Mesenchymal stem cell (in vitro differentiated cells and primary cell): ENCODE data around the gene OTOG.

Experiments
- DNase-seq: peaks from one replicate; pipeline ENCODE4 v3.0.0-alpha.2; 2013
- H2AFZ ChIP-seq: one replicate; pipeline ENCODE4 v1.6.1; 2013; ENCODE audit warnings: low read depth, mild to moderate bottlenecking, control low read depth, inconsistent platforms, low read length, moderate library complexity
- H2AK5ac ChIP-seq: 2 replicates; pipeline ENCODE4 v1.6.1; 2013; ENCODE audit warnings: low read length, moderate library complexity, mild to moderate bottlenecking, inconsistent platforms; ENCODE audit not compliant: severe bottlenecking
- H2BK120ac ChIP-seq: one replicate; pipeline ENCODE4 v1.6.1; 2013; ENCODE audit warnings: low read depth, mild to moderate bottlenecking, inconsistent platforms, low read length, moderate library complexity
- H2BK12ac ChIP-seq, 2 experiments: one replicate each; pipeline ENCODE4 v1.6.1; 2013; ENCODE audit warnings: inconsistent platforms in 2 of 2, low read length in 2 of 2, mild to moderate bottlenecking in 2 of 2, moderate library complexity in 2 of 2, control low read depth in 1 of 2
- H2BK15ac ChIP-seq: one replicate; pipeline ENCODE4 v1.6.1; 2013; ENCODE audit warnings: mild to moderate bottlenecking, low read depth, inconsistent platforms; ENCODE audit not compliant: poor library complexity, severe bottlenecking
- H2BK5ac ChIP-seq: 2 replicates; pipeline ENCODE4 v1.6.1; 2013; ENCODE audit warnings: low read depth, mild to moderate bottlenecking, low read length, control low read depth, inconsistent platforms; ENCODE audit not compliant: poor library complexity, severe bottlenecking
- H3K14ac ChIP-seq, 2 experiments: one replicate each; pipeline ENCODE4 v1.6.1; 2013; ENCODE audit warnings: inconsistent platforms in 2 of 2, low read length in 2 of 2, control low read depth in 1 of 2, mild to moderate bottlenecking in 1 of 2, moderate library complexity in 1 of 2
- H3K18ac ChIP-seq, 2 experiments: one replicate each; pipeline ENCODE4 v1.6.1; 2013; ENCODE audit warnings: inconsistent platforms in 2 of 2, low read length in 2 of 2, control low read depth in 1 of 2, low read depth in 1 of 2, mild to moderate bottlenecking in 1 of 2
- H3K23ac ChIP-seq, 2 experiments: one replicate each; pipeline ENCODE4 v1.6.1; 2013; ENCODE audit warnings: inconsistent platforms in 2 of 2, low read length in 2 of 2, mild to moderate bottlenecking in 2 of 2, moderate library complexity in 2 of 2, control low read depth in 1 of 2
- H3K27ac ChIP-seq: 2 replicates; pipeline ENCODE4 v1.5.1; 2013; ENCODE audit warnings: mild to moderate bottlenecking, moderate library complexity, low read length, control low read depth, inconsistent platforms; ENCODE audit not compliant: poor library complexity, severe bottlenecking
- H3K27me3 ChIP-seq, 2 experiments: 2 replicates each; pipeline versions ENCODE4 v1.6.1 to v1.7.0; 2013; ENCODE audit warnings: low read length in 2 of 2, mild to moderate bottlenecking in 2 of 2, moderate library complexity in 2 of 2, control low read depth in 1 of 2, inconsistent platforms in 1 of 2; ENCODE audit not compliant: control insufficient read depth in 1 of 2, insufficient read depth in 1 of 2
- H3K36me3 ChIP-seq, 2 experiments: 2 replicates each; pipeline versions ENCODE4 v1.6.1 to v1.7.0; 2013; ENCODE audit warnings: low read length in 2 of 2, control low read depth in 1 of 2, inconsistent platforms in 1 of 2, low read depth in 1 of 2, mild to moderate bottlenecking in 1 of 2; ENCODE audit not compliant: insufficient read depth in 2 of 2, control insufficient read depth in 1 of 2
- H3K4ac ChIP-seq, 2 experiments: one replicate each; pipeline ENCODE4 v1.6.1; 2013; ENCODE audit warnings: inconsistent platforms in 2 of 2, low read length in 2 of 2, mild to moderate bottlenecking in 2 of 2, moderate library complexity in 2 of 2, control low read depth in 1 of 2, low read depth in 1 of 2
- H3K4me1 ChIP-seq: 2 replicates; pipeline ENCODE4 v1.6.1; 2013; ENCODE audit warnings: low read depth, low read length, control low read depth; ENCODE audit not compliant: control insufficient read depth, insufficient read depth
- H3K4me2 ChIP-seq: 2 replicates; pipeline ENCODE4 v1.6.1; 2013; ENCODE audit warnings: low read length, mild to moderate bottlenecking, inconsistent platforms; ENCODE audit not compliant: poor library complexity, severe bottlenecking
- H3K4me3 ChIP-seq, 2 experiments: 2 replicates each; pipeline versions ENCODE4 v1.5.1 to v1.7.0; 2013; ENCODE audit warnings: low read length in 2 of 2, mild to moderate bottlenecking in 2 of 2, control low read depth in 1 of 2, low read depth in 1 of 2; ENCODE audit not compliant: insufficient read depth in 1 of 2
- H3K79me1 ChIP-seq: replicated peaks from 2 replicates; pipeline ENCODE4 v1.6.1; 2013; ENCODE audit warnings: mild to moderate bottlenecking, control low read depth, low read length, inconsistent platforms; ENCODE audit not compliant: poor library complexity, severe bottlenecking
- H3K9ac ChIP-seq: 2 replicates; pipeline ENCODE4 v1.7.0; 2013; ENCODE audit warnings: mild to moderate bottlenecking, low read length, moderate library complexity
- H3K9me3 ChIP-seq: 2 replicates; pipeline ENCODE4 v1.7.0; 2013; ENCODE audit warnings: mild to moderate bottlenecking, low read length; ENCODE audit not compliant: control insufficient read depth
- H4K8ac ChIP-seq: one replicate; pipeline ENCODE4 v1.6.1; 2013; ENCODE audit warnings: inconsistent platforms, mild to moderate bottlenecking, low read length, moderate library complexity
- H4K91ac ChIP-seq: one replicate; pipeline ENCODE4 v1.6.1; 2013; ENCODE audit warnings: mild to moderate bottlenecking, low read length, inconsistent platforms
- whole genome bisulfite sequencing: methylation state at CpG from one replicate; pipeline ENCODE4 v1.1.7; 2013; ENCODE audit warnings: mixed read lengths; 5-methylcytosine and 5-hydroxymethylcytosine counted together

Gene OTOG

GRCh38 chr11:17608821-17609220 lies 61.8 kb downstream of the OTOG start:
- Histone ChIP-seq H2AK5ac (no peak overlapping the region), H3K4me3 (no peak overlapping the region), H3K27ac (no peak overlapping the region), H2BK120ac (no peak overlapping the region), H3K4me1 (no peaks in the 10 kb centered on the region), H4K91ac (no peak overlapping the region), H3K14ac (peak overlapping the region in 1 of 2 experiments; percentile 61), H3K18ac (no peak overlapping the region), H3K79me1 (no peaks in the 10 kb centered on the region), H2AFZ (no peak overlapping the region), H3K4me2 (no peak overlapping the region), H2BK15ac (no peak overlapping the region), H3K4ac (no peak overlapping the region), H3K23ac (no peak overlapping the region), H3K9ac (no peak overlapping the region), H3K36me3 (no peaks in the 10 kb centered on the region), H3K9me3 (no peaks in the 10 kb centered on the region), H2BK12ac (no peak overlapping the region), H2BK5ac (no peak overlapping the region), H4K8ac (no peak overlapping the region), H3K27me3 (peaks cover 0 to 28% of the 10 kb centered on the region in 2 experiments)
- no peak for DNase-seq
- 80% methylated on average over 6 of the region's 6 CpGs for WGBS

GRCh38 chr11:17609291-17610084 lies 62.4 kb downstream of the OTOG start:
- Histone ChIP-seq H3K4me1 (no peaks in the 10 kb centered on the region), H2BK120ac (no peak overlapping the region), H3K4me3 (no peak overlapping the region), H3K36me3 (no peaks in the 10 kb centered on the region), H2BK12ac (no peak overlapping the region), H4K91ac (no peak overlapping the region), H2BK15ac (no peak overlapping the region), H2AFZ (no peak overlapping the region), H3K27ac (no peak overlapping the region), H3K14ac (no peak overlapping the region), H3K27me3 (peaks cover 0 to 35% of the 10 kb centered on the region in 2 experiments), H2AK5ac (no peak overlapping the region), H3K4ac (no peak overlapping the region), H3K4me2 (no peak overlapping the region), H2BK5ac (no peak overlapping the region), H4K8ac (no peak overlapping the region), H3K79me1 (no peaks in the 10 kb centered on the region), H3K9me3 (no peaks in the 10 kb centered on the region), H3K9ac (no peak overlapping the region), H3K23ac (no peak overlapping the region), H3K18ac (no peak overlapping the region)
- no peak for DNase-seq
- WGBS = 84% methylated on average over 12 of the region's 12 CpGs

GRCh38 chr11:17610085-17610894 lies 63.2 kb downstream of the OTOG start:
- Histone ChIP-seq H3K27me3 (peaks cover 0 to 43% of the 10 kb centered on the region in 2 experiments), H2BK5ac (no peak overlapping the region), H3K9ac (no peak overlapping the region), H3K79me1 (no peaks in the 10 kb centered on the region), H3K4me2 (no peak overlapping the region), H4K8ac (no peak overlapping the region), H2BK12ac (no peak overlapping the region), H3K23ac (no peak overlapping the region), H3K14ac (no peak overlapping the region), H2BK15ac (no peak overlapping the region), H3K36me3 (no peaks in the 10 kb centered on the region), H3K27ac (no peak overlapping the region), H3K4me3 (no peak overlapping the region), H2AFZ (no peak overlapping the region), H3K9me3 (no peaks in the 10 kb centered on the region), H2AK5ac (no peak overlapping the region), H4K91ac (no peak overlapping the region), H3K4ac (no peak overlapping the region), H2BK120ac (no peak overlapping the region), H3K4me1 (no peaks in the 10 kb centered on the region), H3K18ac (no peak overlapping the region)
- WGBS = 74% methylated on average over 17 of the region's 17 CpGs
- no peak for DNase-seq

GRCh38 chr11:17611049-17611448 lies 64.0 kb downstream of the OTOG start:
- no peak overlapping the region for H3K4me2 ChIP-seq
- H3K4ac ChIP-seq = no peak overlapping the region
- no peak overlapping the region for H2BK12ac ChIP-seq
- no peak overlapping the region for H3K18ac ChIP-seq
- H2BK5ac ChIP-seq = no peak overlapping the region
- H3K27me3 ChIP-seq = peaks cover 0 to 43% of the 10 kb centered on the region in 2 experiments
- no peak overlapping the region for H4K91ac ChIP-seq
- no peak overlapping the region for H2AFZ ChIP-seq
- H2BK15ac ChIP-seq = no peak overlapping the region
- H2BK120ac ChIP-seq = no peak overlapping the region
- H3K4me1 ChIP-seq = no peaks in the 10 kb centered on the region
- H3K14ac ChIP-seq = no peak overlapping the region
- no peaks in the 10 kb centered on the region for H3K36me3 ChIP-seq
- no peak for DNase-seq
- WGBS = 88% methylated on average over 12 of the region's 12 CpGs
- H3K9ac ChIP-seq = no peak overlapping the region
- no peak overlapping the region for H2AK5ac ChIP-seq
- H3K9me3 ChIP-seq = no peaks in the 10 kb centered on the region
- H3K79me1 ChIP-seq = no peaks in the 10 kb centered on the region
- no peak overlapping the region for H3K23ac ChIP-seq
- H3K27ac ChIP-seq = no peak overlapping the region
- no peak overlapping the region for H4K8ac ChIP-seq
- no peak overlapping the region for H3K4me3 ChIP-seq
